ENCODE data around the gene KLHL22.
A peak's percentile ranks its signal among the peaks of the same experiment; 100 is the strongest.
"Not testable (repeated sequence)": the region's sequence is repeated elsewhere in the genome, so short reads cannot be mapped to it uniquely, and the experiment has no call there.

The KLHL22 gene

GRCh38 chr22:20504293-20504922 is 8.8 kb upstream of the KLHL22 start:
- DNase-seq (ENCODE audit: low read depth in 2 of 2) = not testable (repeated sequence)

GRCh38 chr22:20503816-20504215 is 8.2 kb upstream of the KLHL22 start:
- no peak for DNase-seq (ENCODE audit: low read depth in 2 of 2)

- DNase-seq (ENCODE audit: low read depth in 2 of 2) = no peak
Measured at GRCh38 chr22:20499769-20500168, 4.2 kb upstream of the KLHL22 start.

GRCh38 chr22:20498913-20499312 is 3.3 kb upstream of the KLHL22 start:
- DNase-seq (ENCODE audit: low read depth in 2 of 2) = no peak

- DNase-seq (ENCODE audit: low read depth in 2 of 2) = no peak
Measured at GRCh38 chr22:20497426-20497825, 1.8 kb upstream of the KLHL22 start.

- DNase-seq (ENCODE audit: low read depth in 2 of 2) = peak; percentile 81 to 95
Measured at GRCh38 chr22:20495861-20496681, 476 bp upstream of the KLHL22 start.

GRCh38 chr22:20491346-20491745 is 4.2 kb downstream of the KLHL22 start:
- no peak for DNase-seq (ENCODE audit: low read depth in 2 of 2)

- DNase-seq (ENCODE audit: low read depth in 2 of 2) = no peak
Measured at GRCh38 chr22:20490941-20491307, 4.7 kb downstream of the KLHL22 start.

- no peak for DNase-seq (ENCODE audit: low read depth in 2 of 2)
Measured at GRCh38 chr22:20490183-20490940, 5.2 kb downstream of the KLHL22 start.

- DNase-seq (ENCODE audit: low read depth in 2 of 2) = no peak
Measured at GRCh38 chr22:20488946-20489345, 6.6 kb downstream of the KLHL22 start.

GRCh38 chr22:20487715-20488114 is 7.9 kb downstream of the KLHL22 start:
- DNase-seq (ENCODE audit: low read depth in 2 of 2) = no peak

GRCh38 chr22:20486229-20486628 is 9.4 kb downstream of the KLHL22 start:
- DNase-seq (ENCODE audit: low read depth in 2 of 2) = no peak

GRCh38 chr22:20484948-20485683 is 10.5 kb downstream of the KLHL22 start:
- DNase-seq (ENCODE audit: low read depth in 2 of 2) = no peak

GRCh38 chr22:20483771-20484170 is 11.8 kb downstream of the KLHL22 start:
- DNase-seq (ENCODE audit: low read depth in 2 of 2) = no peak

- not testable (repeated sequence) for DNase-seq (ENCODE audit: low read depth in 2 of 2)
Measured at GRCh38 chr22:20483143-20483506, 12.5 kb downstream of the KLHL22 start.

- no peak for DNase-seq (ENCODE audit: low read depth in 2 of 2)
Measured at GRCh38 chr22:20479612-20480196, 15.9 kb downstream of the KLHL22 start.

GRCh38 chr22:20478059-20478458 is 17.5 kb downstream of the KLHL22 start:
- DNase-seq (ENCODE audit: low read depth in 2 of 2) = not testable (repeated sequence)

- DNase-seq (ENCODE audit: low read depth in 2 of 2) = not testable (repeated sequence)
Measured at GRCh38 chr22:20475569-20475968, 20.0 kb downstream of the KLHL22 start.

GRCh38 chr22:20475115-20475436 is 20.5 kb downstream of the KLHL22 start:
- DNase-seq (ENCODE audit: low read depth in 2 of 2) = no peak

GRCh38 chr22:20472629-20473442 is 22.8 kb downstream of the KLHL22 start:
- no peak for DNase-seq (ENCODE audit: low read depth in 2 of 2)

All from stimulated activated CD8-positive, alpha-beta memory T cell treated with anti-CD3 and anti-CD28 coated beads, Interleukin-7, amount 100 ng/mL, for 4 hours (primary cell).